HUES64 (cell line): ENCODE data around the gene MTMR6. TPM values are rescaled to one million over a fixed set of nuclear protein-coding genes. Genes with fewer than 3 reads are reported as not detected.
A peak's percentile ranks its signal among the peaks of the same experiment; 100 is the strongest.
"Not testable (repeated sequence)": the region's sequence is repeated elsewhere in the genome, so short reads cannot be mapped to it uniquely, and the experiment has no call there.

Experiments used
- H3K27ac ChIP-seq: 2 replicates; pipeline ENCODE4 v1.7.0; 2013; ENCODE audit warnings: low read depth, low read length, inconsistent platforms
- H3K27me3 ChIP-seq: 2 replicates; pipeline ENCODE4 v1.6.1; 2013; ENCODE audit warnings: mild to moderate bottlenecking, low read length; ENCODE audit not compliant: insufficient read depth
- H3K36me3 ChIP-seq: 2 replicates; pipeline ENCODE4 v1.6.1; 2013; ENCODE audit warnings: mild to moderate bottlenecking, low read length; ENCODE audit not compliant: insufficient read depth
- H3K4me1 ChIP-seq: 2 replicates; pipeline ENCODE4 v1.6.1; 2013; ENCODE audit warnings: mild to moderate bottlenecking, low read length, moderate library complexity; ENCODE audit not compliant: insufficient read depth
- H3K4me3 ChIP-seq: 2 replicates; pipeline ENCODE4 v1.5.1; 2013; ENCODE audit warnings: mild to moderate bottlenecking, low read length, moderate library complexity
- H3K9ac ChIP-seq: 2 replicates; pipeline ENCODE4 v1.6.1; 2013; ENCODE audit warnings: mild to moderate bottlenecking, low read depth, low read length
- H3K9me3 ChIP-seq: 2 replicates; pipeline ENCODE4 v1.6.1; 2013; ENCODE audit warnings: low read depth, low read length; ENCODE audit not compliant: insufficient read depth
- WGBS: fragments of 150-250, 120-280 bp; methylation state at CpG from one replicate; pipeline ENCODE4 v1.1.7; 2013; ENCODE audit warnings: missing lambda C conversion rate; 5-methylcytosine and 5-hydroxymethylcytosine counted together
- polyA plus RNA-seq, 2 experiments: library from polyadenylated mRNA; stranded (reverse); fragments of 50-300 nt; gene quantifications; one replicate each; pipeline ENCODE4 v1.2.3, GENCODE V29; 2013

The MTMR6 gene
- 7.1 TPM for polyA plus RNA-seq (2013, experiment 1 of 2)
- 8.1 TPM for polyA plus RNA-seq (2013, experiment 2 of 2)

DNA sequence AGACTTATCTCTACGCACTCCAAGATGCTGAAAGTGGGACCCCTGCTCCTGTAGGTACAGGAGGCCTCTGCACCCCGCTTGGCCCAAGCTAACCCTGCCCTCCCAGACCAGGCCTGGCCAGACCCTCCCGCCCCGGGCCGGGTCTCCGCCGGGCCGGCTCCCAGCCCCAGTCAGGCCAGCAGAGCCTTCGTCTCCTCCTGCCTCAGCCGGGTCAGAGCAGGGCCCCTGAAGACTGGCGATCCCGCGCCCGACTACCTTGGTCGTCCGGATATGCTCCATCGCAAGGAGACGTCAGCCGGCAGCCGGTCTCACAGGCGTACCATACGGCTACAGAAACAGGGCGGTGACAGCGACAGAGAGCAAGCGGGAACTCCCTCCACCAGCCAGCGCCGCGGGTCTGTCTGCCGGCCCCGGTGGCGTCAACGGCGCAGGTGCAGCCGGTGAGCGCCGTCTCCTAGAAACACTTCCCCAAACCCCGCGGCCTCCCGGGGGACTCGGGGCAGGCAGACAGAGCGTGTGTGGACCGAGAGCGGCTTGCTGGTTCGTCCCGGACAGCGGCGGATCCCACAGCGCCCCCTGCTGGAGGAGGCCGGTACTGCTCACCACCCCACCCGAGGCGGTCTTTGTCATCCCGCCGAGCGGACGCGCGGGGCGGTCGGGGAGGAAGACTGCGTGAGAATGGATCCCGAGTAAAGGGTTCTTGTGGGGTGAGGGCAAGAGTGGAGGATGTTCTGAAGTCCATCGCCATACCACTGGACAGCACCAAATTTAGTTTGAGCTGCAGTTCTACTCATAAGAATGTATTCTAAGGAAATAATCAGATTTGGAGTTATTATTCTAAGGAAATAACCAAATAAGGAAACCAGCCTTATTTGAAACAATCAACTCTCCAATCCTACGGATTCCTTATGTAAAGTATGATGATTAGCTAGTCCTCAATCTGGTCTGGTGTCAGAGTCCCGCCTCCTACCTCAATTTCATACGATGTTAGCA, at the start of gene MTMR6:
Gene MTMR6, minus strand, starts transcription at position 520 of the 993 bp plus-strand sequence. Its CDS starts 241 bp downstream, at position 279.
- Histone ChIP-seq H3K9ac (peak within 1 kb of the TSS; percentile 68), H3K9me3 (no peaks in the 10 kb centered on the region), H3K36me3 (no peaks in the 10 kb centered on the region), H3K4me1 (peaks cover 11% of the 10 kb centered on the region; the same call in 1 of the 2 replicates), H3K27me3 (peaks cover 15% of the 10 kb centered on the region; the same call in 1 of the 2 replicates), H3K27ac (peak within 1 kb of the TSS; percentile 39; the same call in 1 of the 2 replicates), H3K4me3 (peak within 1 kb of the TSS; percentile 77)
- 3% methylated on average over 64 of the region's 65 CpGs for WGBS

DNA sequence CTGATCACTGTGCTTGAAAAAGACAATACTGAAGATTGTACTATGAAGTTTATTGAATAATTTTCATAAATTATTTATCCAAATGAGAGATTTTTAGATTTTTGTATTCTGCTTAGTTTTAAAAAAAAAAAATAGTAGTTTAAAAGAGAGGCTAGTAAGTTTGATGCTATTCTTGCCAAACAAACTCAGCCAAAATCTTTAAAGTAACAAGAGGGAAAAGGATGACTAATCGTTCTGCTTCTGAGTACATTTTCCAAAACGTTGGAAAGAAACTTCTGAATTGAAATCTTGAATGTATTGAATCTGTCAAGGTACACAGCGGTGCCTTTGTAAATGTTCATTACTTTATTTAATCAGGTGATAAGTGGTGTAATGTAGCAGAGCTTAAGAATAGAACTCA, 48.6 kb upstream of the MTMR6 start:
- no peaks in the 10 kb centered on the region for H3K27me3 ChIP-seq
- H3K36me3 ChIP-seq: peaks cover 94% of the 10 kb centered on the region
- no peaks in the 10 kb centered on the region for H3K4me1 ChIP-seq
- no peak overlapping the region for H3K9ac ChIP-seq
- 93% methylated on average over 3 of the region's 3 CpGs for WGBS
- H3K4me3 ChIP-seq: no peak overlapping the region
- no peak overlapping the region for H3K27ac ChIP-seq
- no peaks in the 10 kb centered on the region for H3K9me3 ChIP-seq

DNA sequence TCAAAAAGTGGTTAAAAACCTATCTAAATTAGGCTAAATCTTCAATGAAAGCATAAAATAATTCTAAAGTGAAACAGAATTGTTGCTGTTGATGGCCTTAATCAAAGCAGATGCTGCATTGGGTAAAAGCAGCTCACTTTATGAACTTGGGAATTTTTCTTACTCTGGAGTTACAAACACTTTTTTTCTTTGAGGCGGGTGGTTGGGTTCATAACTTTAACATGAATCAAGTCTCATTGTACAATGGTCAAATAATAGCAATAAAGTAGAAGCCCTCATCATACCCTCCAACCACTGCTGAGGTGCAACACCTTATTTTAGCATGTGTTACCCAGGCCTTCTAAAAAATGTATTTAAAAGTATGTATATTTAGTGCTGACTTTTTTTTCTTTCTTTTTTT, 43.3 kb upstream of the MTMR6 start:
- no peaks in the 10 kb centered on the region for H3K27me3 ChIP-seq
- no peaks in the 10 kb centered on the region for H3K4me1 ChIP-seq
- no CpG with 5 or more reads among the region's 1 CpG for WGBS
- H3K36me3 ChIP-seq: peaks cover 98% of the 10 kb centered on the region
- no peak overlapping the region for H3K9ac ChIP-seq
- H3K4me3 ChIP-seq: no peak overlapping the region
- no peak overlapping the region for H3K27ac ChIP-seq
- no peaks in the 10 kb centered on the region for H3K9me3 ChIP-seq

DNA sequence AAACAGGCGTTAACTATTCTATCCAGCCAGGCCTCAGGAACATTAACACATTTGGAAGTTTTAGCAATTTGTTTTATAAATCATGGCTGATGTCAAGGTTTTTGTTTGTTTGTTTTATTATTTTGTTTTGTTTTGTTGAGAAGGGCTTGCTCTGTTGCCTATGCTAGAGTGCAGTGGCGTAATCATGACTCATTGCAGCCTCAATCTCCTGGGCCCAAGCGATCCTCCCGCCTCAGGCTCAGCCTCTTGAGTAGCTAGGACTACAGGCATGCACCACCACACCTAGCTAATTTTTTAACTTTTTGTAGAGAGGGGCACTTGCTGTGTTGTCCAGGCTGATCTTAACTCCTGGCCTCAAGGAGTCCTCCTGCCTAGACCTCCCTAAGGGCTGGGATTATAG, 42.4 kb upstream of the MTMR6 start:
- peaks cover 98% of the 10 kb centered on the region for H3K36me3 ChIP-seq
- no peaks in the 10 kb centered on the region for H3K27me3 ChIP-seq
- no peaks in the 10 kb centered on the region for H3K9me3 ChIP-seq
- no peak overlapping the region for H3K27ac ChIP-seq
- 98% methylated on average over 4 of the region's 4 CpGs for whole genome bisulfite sequencing
- H3K4me3 ChIP-seq: no peak overlapping the region
- H3K9ac ChIP-seq: no peak overlapping the region
- no peaks in the 10 kb centered on the region for H3K4me1 ChIP-seq

DNA sequence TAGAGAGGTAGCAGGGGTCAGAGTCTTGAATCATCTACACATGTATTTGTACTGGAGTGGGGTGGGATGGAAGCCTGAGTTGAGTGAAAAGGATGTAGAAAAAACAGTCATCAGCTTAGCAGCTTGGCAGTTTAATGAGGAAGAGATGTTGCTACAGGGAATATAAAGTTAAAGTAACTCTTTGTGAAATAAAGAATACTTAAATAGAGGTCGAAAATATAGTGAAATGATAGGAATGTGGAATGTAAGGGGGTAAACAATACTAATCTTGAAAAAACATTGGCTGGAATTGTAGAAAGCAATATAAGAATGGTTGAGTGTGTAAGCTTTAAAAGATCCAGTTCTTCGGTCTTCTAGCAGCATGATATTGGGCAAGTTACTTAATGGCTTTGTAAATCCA, 36.8 kb upstream of the MTMR6 start:
- H3K36me3 ChIP-seq: peaks cover 99% of the 10 kb centered on the region
- H3K4me1 ChIP-seq: no peaks in the 10 kb centered on the region
- no peaks in the 10 kb centered on the region for H3K9me3 ChIP-seq
- H3K27me3 ChIP-seq: no peaks in the 10 kb centered on the region
- H3K27ac ChIP-seq: no peak overlapping the region
- H3K9ac ChIP-seq: no peak overlapping the region
- no peak overlapping the region for H3K4me3 ChIP-seq
- 95% methylated on average over 2 of the region's 2 CpGs for WGBS

- no peaks in the 10 kb centered on the region for H3K27me3 ChIP-seq
- H3K9ac ChIP-seq: no peak overlapping the region
- H3K4me3 ChIP-seq: no peak overlapping the region
- WGBS: 100% methylated on average over 1 of the region's 1 CpG
- H3K27ac ChIP-seq: no peak overlapping the region
- H3K4me1 ChIP-seq: 0 out of 2 replicates have a peak, but pooled peaks cover 6% of the 10 kb centered on the region
- no peaks in the 10 kb centered on the region for H3K9me3 ChIP-seq
- H3K36me3 ChIP-seq: peaks cover 100% of the 10 kb centered on the region
Observed at GRCh38 chr13:25319771-25320170, 32.5 kb upstream of the MTMR6 start.

- WGBS: 100% methylated on average over 3 of the region's 4 CpGs
Observed at GRCh38 chr13:25318946-25319345, 31.7 kb upstream of the MTMR6 start.

DNA sequence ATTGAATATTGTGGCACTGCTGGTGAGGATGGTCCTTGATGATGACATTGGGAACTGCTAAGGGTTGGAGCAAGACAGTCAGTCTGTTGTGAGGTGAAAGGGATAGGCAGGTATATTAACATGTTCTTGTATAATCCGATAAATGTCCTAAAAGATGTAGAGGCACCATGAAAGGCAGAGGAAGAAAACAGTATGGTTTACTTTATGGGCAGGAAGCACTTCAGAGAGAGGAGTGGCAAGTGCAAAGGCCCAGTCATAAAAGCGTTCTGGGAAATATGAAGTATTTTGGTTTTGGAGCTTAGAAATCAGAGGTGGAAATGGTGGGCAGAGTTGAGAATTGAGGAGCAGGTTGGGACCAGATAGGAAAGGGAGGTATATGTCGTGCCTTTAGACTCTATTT, 23.6 kb upstream of the MTMR6 start:
- Histone ChIP-seq H3K36me3 (peaks cover 87% of the 10 kb centered on the region), H3K9me3 (no peaks in the 10 kb centered on the region), H3K27ac (no peak overlapping the region), H3K4me3 (no peak overlapping the region), H3K4me1 (no peaks in the 10 kb centered on the region), H3K9ac (no peak overlapping the region), H3K27me3 (no peaks in the 10 kb centered on the region)
- 94% methylated on average over 3 of the region's 3 CpGs for WGBS

More at GRCh38 chr13:25318946-25319345, 31.7 kb upstream of the MTMR6 start:
- not testable (repeated sequence) for H3K9me3 ChIP-seq, H3K4me1 ChIP-seq, H3K27ac ChIP-seq, H3K27me3 ChIP-seq, H3K4me3 ChIP-seq, H3K9ac ChIP-seq
- H3K36me3 ChIP-seq: peaks cover 100% of the 10 kb centered on the region

DNA sequence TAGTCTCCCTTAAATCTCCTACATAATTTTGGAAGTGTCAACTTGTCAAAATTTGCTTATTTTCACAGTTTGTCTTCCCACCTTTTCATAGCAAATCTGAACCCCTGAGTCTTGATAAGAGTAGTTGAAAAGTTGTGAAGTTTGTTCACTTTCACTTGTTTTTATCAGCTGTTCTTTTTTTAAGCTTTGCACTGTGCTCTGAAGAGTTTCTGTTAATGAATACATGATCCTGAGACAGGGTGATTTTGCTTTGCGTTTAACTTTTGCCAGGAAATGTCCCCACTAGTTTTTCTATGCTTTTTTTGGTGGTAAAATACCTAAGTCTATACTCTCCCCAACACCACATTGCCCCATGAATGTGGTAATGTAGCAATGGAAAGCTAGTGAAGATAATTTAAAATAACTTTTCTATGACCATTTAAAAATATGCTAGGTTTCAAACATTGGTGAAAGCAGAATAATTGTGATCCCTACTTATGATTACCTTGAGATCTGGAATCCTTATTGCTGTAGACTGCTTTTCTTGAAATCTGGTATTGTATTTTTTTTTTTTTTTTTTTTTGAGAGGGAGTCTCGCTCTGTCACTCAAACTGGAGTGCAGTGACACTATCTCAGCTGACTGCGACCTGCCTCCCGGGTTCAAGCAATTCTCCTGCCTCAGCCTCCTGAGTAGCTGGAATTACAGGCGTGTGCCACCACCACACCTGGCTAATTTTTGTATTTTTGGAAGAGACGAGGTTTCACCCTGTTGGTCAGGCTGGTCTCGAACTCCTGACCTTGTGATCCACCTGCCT, 19.6 kb upstream of the MTMR6 start:
- H3K9me3 ChIP-seq: no peaks in the 10 kb centered on the region
- H3K27ac ChIP-seq: no peak overlapping the region
- H3K4me1 ChIP-seq: peaks cover 6% of the 10 kb centered on the region
- peaks cover 76% of the 10 kb centered on the region for H3K36me3 ChIP-seq
- H3K4me3 ChIP-seq: no peak overlapping the region
- H3K27me3 ChIP-seq: no peaks in the 10 kb centered on the region
- WGBS: 94% methylated on average over 6 of the region's 7 CpGs
- H3K9ac ChIP-seq: no peak overlapping the region

DNA sequence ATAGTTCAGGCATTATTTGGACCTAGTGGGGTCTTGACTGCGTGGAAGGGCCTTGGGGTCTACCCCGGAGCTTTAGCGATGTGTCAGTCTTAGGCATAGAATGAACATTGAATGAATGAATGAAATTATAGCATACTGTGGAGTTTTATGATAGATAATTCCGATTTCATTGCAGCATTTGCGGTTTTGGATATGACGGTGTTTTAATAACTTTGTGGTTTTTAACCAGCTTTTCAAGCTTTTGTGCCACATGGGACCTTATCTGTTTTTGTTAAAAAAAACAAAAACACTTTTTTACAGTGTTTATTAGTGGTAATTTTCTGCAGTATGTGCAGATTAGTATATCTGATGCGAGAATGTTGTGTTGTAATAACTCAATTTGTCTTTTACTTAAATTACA, 14.8 kb upstream of the MTMR6 start:
- H3K27me3 ChIP-seq: peaks cover 22% of the 10 kb centered on the region; the same call in 1 of the 2 replicates
- H3K4me3 ChIP-seq: peak overlapping the region; percentile 98
- 14% methylated on average over 7 of the region's 7 CpGs for WGBS
- peak overlapping the region; percentile 90 for H3K9ac ChIP-seq
- H3K36me3 ChIP-seq: peaks cover 35% of the 10 kb centered on the region; the same call in 1 of the 2 replicates
- peak overlapping the region; percentile 82 for H3K27ac ChIP-seq
- H3K9me3 ChIP-seq: no peaks in the 10 kb centered on the region
- H3K4me1 ChIP-seq: peaks cover 6% of the 10 kb centered on the region
